SU-DHL-6 (cell line): ENCODE data around the gene CCL4.

Experiments used
- EZH2phosphoT487 ChIP-seq: fragments of 200-600 bp; sonication (generic), shearing (Covaris generic); conservative IDR thresholded peaks from 2 replicates; pipeline ENCODE4 v1.6.1; 2018; ENCODE audit warnings: mild to moderate bottlenecking, antibody characterized with exemption, low read length, moderate library complexity, mixed read lengths
- TF ChIP-seq, protein P1 (sequence below): fragments of 200-600 bp; sonication (generic); IDR thresholded peaks from one replicate; pipeline ENCODE4 v1.5.1; 2017; ENCODE audit warnings: antibody characterized with exemption, mild to moderate bottlenecking, low read length, moderate library complexity; ENCODE audit not compliant: insufficient read depth, poor library complexity, severe bottlenecking

DNA sequence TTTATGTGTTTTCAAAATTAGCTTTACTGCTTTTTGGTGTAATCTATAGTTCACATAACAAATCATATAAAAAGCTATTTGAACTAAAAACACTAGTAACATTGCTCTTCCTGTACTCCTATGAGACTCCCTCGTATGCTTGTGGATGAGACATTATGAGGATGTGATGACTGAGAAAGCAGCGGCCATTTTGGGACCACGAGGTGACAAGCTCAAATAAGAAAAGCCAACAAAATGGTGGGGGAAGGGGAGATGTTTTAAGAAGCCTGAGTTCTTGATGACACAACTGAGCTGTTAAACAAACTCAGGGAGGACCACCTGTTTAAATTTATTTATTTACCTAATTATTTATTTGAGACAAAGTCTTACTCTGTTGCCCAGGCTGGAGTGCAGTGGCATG lies 35.1 kb upstream of the CCL4 start:
- TF ChIP-seq, protein P1, sequence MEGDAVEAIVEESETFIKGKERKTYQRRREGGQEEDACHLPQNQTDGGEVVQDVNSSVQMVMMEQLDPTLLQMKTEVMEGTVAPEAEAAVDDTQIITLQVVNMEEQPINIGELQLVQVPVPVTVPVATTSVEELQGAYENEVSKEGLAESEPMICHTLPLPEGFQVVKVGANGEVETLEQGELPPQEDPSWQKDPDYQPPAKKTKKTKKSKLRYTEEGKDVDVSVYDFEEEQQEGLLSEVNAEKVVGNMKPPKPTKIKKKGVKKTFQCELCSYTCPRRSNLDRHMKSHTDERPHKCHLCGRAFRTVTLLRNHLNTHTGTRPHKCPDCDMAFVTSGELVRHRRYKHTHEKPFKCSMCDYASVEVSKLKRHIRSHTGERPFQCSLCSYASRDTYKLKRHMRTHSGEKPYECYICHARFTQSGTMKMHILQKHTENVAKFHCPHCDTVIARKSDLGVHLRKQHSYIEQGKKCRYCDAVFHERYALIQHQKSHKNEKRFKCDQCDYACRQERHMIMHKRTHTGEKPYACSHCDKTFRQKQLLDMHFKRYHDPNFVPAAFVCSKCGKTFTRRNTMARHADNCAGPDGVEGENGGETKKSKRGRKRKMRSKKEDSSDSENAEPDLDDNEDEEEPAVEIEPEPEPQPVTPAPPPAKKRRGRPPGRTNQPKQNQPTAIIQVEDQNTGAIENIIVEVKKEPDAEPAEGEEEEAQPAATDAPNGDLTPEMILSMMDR: no peak
- TF ChIP-seq EZH2phosphoT487: no peak
